Activated CD4-positive, alpha-beta T cell treated with anti-CD3 and anti-CD28 coated beads, Interleukin-2, amount 10 ng/mL, durations not matched to agents 24 days and 14 days (primary cell): Measurements from ENCODE around the gene ANXA4. TPM values are rescaled to one million over a fixed set of nuclear protein-coding genes. Genes with fewer than 3 reads are reported as not detected.
"Not testable (repeated sequence)": the region's sequence is repeated elsewhere in the genome, so short reads cannot be mapped to it uniquely, and the experiment has no call there.

ENCODE experiments used
- DNase-seq: peaks from one replicate; pipeline ENCODE4 v3.0.0; 2022
- H3K27ac Mint-ChIP-seq: one replicate; pipeline ENCODE4 v1.8.0; 2022; ENCODE audit warnings: mild to moderate bottlenecking, mixed read lengths
- H3K27me3 Mint-ChIP-seq: one replicate; pipeline ENCODE4 v1.8.0; 2022; ENCODE audit warnings: mixed read lengths
- H3K36me3 Mint-ChIP-seq: one replicate; pipeline ENCODE4 v1.8.0; 2022; ENCODE audit warnings: low read depth, mild to moderate bottlenecking, mixed read lengths
- H3K4me1 Mint-ChIP-seq: one replicate; pipeline ENCODE4 v1.8.0; 2021; ENCODE audit warnings: mixed read lengths
- H3K4me3 Mint-ChIP-seq: one replicate; pipeline ENCODE4 v1.8.0; 2022; ENCODE audit warnings: mild to moderate bottlenecking, moderate library complexity, mixed read lengths
- H3K9me3 Mint-ChIP-seq: one replicate; pipeline ENCODE4 v1.8.0; 2021; ENCODE audit warnings: mixed read lengths
- intact Hi-C: fragments of 100-400 bp; cut with micrococcal nuclease; formaldehyde crosslinking; loops from one replicate; pipeline ENCODE4 v1.15.1; 2023
- total RNA-seq: library from RNA; stranded (reverse); gene quantifications from 2 replicates; pipeline ENCODE4 v1.2.3, GENCODE V29; 2022

Gene ANXA4
- total RNA-seq, 1 donor from 2014 or later, result 47.4 TPM

DNA sequence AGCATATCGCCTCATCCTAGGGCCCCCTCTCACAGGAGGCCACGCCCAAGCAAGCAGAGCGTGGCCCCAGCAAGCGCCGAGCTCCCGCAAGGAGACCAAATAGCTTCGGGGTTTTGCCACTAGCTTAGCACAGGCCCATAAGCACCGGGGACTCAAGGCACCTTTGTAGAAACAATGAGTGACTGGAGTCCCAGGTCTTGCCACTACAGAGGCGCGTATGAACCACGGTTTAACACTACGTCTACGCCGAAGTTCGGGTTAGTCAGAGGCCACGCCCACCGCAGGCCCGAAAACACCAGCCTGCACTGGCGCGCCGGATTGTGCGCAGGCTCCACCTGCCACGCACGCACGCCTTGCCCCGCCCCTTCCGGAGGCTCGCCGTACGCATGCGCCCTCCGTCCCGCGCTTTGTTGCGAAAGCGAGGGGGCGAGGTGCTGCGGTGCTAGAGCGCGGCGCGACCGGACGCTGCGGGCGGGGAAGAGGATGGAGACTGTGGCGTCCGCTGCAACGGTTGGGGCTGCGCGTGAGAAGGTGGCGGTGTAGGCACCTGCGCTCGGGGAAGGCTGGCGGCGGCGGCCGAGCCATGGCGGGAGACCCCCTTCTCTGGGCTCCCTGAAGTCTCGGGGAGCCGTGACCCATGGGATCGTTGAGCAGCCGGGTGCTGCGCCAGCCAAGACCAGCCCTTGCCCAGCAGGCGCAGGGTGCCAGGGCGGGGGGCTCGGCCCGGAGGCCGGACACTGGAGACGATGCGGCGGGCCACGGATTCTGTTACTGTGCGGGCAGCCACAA lies 87.5 kb downstream of the ANXA4 start, which contains the start of gene GMCL1:
Gene GMCL1 (plus strand): TSS at position 405 of the 789 bp plus-strand sequence. CDS start 233 bp downstream, at position 638.
- Mint-ChIP-seq H3K4me3 (peak within 1 kb of the TSS; percentile 95), H3K27me3 (no peaks in the 10 kb centered on the region), H3K4me1 (peaks cover 43% of the 10 kb centered on the region), H3K9me3 (no peaks in the 10 kb centered on the region), H3K36me3 (peaks cover 22% of the 10 kb centered on the region), H3K27ac (peak within 1 kb of the TSS; percentile 97)
- intact Hi-C loops, result loop anchor here (1.0 to 5.0 kb wide), 8 partner anchors 59 to 442 kb away; partner anchors contain the start of genes C2orf42, GFPT1, NFU1 and PCBP1
- DNase-seq, result peak; percentile 100

DNA sequence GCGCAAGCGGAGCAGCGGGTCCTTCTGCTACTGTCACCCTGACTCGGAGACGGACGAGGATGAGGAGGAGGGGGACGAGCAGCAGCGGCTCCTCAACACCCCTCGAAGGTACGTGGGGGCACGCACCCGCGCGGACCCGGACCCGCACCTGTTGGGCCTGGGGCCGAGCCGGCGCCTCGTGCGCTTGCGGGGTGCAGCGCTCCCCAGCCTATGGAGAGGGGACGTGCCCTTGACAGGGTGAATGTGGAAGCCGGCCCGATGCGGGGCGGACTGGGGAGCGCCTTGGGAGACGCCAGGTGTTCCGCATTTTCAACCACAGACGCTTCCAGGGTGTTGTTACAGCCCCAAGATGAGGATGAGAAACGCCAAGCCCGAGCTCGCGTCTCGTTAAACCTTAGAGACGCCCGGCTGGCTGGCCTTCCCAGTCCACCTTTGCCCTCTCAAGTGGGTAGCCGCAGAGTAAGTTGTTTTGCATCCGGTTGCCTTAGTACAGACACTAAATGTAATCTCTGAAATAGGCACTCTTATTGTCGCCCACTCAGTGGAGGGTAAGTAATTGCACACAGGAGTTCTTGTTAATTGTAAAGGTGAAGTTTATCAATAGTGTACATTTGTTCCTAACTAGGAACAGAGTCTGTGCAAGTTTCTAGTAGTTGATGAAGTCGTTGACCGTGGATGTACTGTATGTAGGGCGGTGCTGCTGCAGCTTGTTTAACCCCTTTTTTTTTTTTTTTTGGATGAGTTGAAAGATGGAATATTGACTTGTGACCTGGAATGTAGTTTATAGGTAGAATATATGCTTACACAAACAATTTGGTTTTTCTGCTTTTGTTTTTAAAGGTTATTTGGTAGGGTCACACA lies 88.3 kb downstream of the ANXA4 start:
- intact Hi-C loops, result loop anchor here (2.0 kb wide), 1 partner anchor 313 kb away; no protein-coding TSS in a partner anchor
- Mint-ChIP-seq H3K4me3 (peak overlapping the region; percentile 95), H3K9me3 (no peaks in the 10 kb centered on the region), H3K4me1 (peaks cover 50% of the 10 kb centered on the region), H3K27me3 (no peaks in the 10 kb centered on the region), H3K27ac (peak overlapping the region; percentile 97), H3K36me3 (peaks cover 27% of the 10 kb centered on the region)
- DNase-seq, result peak; percentile 86

DNA sequence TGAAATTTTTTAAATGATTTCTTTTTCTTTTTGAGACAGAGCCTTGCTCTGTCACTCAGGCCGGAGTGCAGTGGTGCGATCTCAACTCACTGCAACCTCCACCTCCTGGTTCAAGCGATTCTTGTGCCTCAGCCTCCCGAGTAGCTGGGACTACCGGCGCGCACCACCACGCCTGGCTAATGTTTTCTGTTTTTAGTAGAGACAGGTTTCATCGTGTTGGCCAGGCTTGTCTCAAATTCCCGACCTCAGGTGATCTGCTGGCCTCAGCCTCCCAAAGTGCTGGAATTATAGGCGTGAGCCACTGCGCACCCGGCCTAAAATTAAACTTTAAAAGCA lies 88.9 kb downstream of the ANXA4 start:
- DNase-seq, result peak; percentile 56
- peak overlapping the region; percentile 97 for H3K27ac Mint-ChIP-seq
- peaks cover 55% of the 10 kb centered on the region for H3K4me1 Mint-ChIP-seq
- peaks cover 27% of the 10 kb centered on the region for H3K36me3 Mint-ChIP-seq
- not testable (repeated sequence) for H3K9me3 Mint-ChIP-seq, H3K27me3 Mint-ChIP-seq
- intact Hi-C loops, result loop anchor here (2.0 kb wide), 1 partner anchor 312 kb away; no protein-coding TSS in a partner anchor
- peak overlapping the region; percentile 95 for H3K4me3 Mint-ChIP-seq

DNA sequence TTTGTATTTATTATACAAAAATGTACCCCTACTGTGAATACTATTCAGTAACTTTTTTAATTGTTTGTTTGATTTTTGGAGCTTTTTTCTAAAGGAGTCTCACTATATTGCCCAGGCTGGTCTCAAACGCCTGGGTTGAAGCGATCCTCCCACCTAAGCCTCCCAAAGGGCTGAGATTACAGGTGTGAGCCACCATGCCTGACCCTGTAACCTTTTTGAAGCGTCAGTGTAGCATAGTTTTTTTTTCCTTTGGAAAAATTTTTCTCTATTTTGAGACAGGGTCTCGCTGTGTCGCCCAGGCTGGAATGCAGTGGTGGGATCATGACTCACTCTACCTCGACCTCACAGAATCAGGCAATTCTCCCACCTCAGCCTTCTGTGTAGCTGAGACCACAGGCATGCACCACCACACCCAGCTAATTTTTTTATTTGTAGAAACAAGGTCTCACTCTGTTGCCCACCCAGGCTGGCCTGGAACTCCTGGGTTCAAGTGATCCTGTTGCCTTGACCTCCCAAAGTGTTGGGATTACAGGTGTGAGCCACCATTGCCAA lies 89.5 kb downstream of the ANXA4 start:
- peak; percentile 51 for DNase-seq
- Mint-ChIP-seq H3K9me3 (no peaks in the 10 kb centered on the region), H3K27me3 (no peaks in the 10 kb centered on the region), H3K4me1 (peaks cover 59% of the 10 kb centered on the region), H3K4me3 (peak overlapping the region; percentile 64), H3K27ac (no peak overlapping the region), H3K36me3 (peaks cover 31% of the 10 kb centered on the region)
- intact Hi-C loops, result loop anchor here (2.0 kb wide), 1 partner anchor 311 kb away; no protein-coding TSS in a partner anchor

DNA sequence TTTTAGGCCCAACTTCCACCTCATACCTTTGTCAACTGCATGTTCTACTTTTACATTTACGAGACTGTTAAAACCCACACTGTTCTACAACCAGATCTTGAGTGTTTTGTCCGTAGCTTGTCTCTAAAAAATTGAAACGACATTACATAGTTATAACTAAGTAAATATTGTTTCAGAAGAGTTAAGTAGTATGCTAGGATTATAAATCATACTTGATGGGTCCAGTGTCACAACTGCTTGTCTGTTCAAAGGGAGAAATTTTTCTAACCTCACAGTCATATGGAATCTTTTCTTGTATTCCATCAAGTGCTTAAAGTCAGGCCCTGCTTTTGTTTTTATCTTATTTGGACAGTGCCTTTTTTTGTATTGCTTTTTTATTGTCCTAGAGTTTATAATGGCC lies 91.8 kb downstream of the ANXA4 start:
- intact Hi-C loops, result no loop called here
- Mint-ChIP-seq H3K27me3 (no peaks in the 10 kb centered on the region), H3K9me3 (no peaks in the 10 kb centered on the region), H3K4me1 (peaks cover 48% of the 10 kb centered on the region), H3K36me3 (peaks cover 36% of the 10 kb centered on the region), H3K27ac (no peak overlapping the region), H3K4me3 (no peak overlapping the region)
- no peak for DNase-seq

DNA sequence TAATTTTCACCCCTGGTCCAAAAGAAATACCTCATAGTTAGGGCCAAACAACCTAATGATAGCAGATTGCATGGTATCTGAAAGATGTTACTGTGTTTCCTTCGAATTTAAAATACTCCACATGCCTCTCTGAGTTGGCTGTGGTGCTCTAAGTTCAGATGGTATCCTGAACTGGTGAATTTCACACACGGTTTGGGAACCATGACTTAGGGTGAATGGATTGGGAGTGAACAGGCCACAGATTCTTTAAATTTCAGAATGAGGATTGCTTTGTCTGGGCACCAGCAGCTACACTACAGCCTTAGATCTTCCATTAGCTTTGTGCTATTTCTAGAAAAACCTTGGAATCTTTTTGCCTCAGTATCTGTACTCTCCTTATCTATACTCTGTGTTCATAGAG lies 93.7 kb downstream of the ANXA4 start:
- H3K4me3 Mint-ChIP-seq, result no peak overlapping the region
- peaks cover 37% of the 10 kb centered on the region for H3K36me3 Mint-ChIP-seq
- H3K9me3 Mint-ChIP-seq, result no peaks in the 10 kb centered on the region
- no peak overlapping the region for H3K27ac Mint-ChIP-seq
- intact Hi-C loops, result no loop called here
- no peaks in the 10 kb centered on the region for H3K27me3 Mint-ChIP-seq
- peaks cover 44% of the 10 kb centered on the region for H3K4me1 Mint-ChIP-seq
- DNase-seq, result peak; percentile 45

DNA sequence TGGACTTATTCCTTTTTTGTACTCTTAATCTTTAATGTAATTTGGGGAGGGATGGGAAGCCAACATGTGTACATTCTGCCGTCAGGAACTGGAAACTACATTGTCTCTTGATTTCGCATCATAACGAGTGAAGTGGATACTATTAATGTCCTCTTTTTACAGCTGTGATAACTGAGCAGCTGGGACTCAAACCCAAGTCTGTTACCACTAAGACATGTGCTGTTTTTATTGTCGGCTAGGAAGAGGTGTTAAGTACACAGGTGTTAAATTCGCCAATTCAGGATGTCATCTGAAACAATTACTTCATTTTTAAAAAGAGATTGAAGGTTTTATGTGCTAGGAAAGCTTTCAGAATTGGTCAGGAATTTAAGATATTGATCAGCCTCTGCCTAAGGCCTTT lies 94.4 kb downstream of the ANXA4 start:
- intact Hi-C loops, result no loop called here
- no peak for DNase-seq
- Mint-ChIP-seq H3K27me3 (no peaks in the 10 kb centered on the region), H3K4me3 (no peak overlapping the region), H3K27ac (no peak overlapping the region), H3K36me3 (peaks cover 37% of the 10 kb centered on the region), H3K4me1 (peaks cover 40% of the 10 kb centered on the region), H3K9me3 (no peaks in the 10 kb centered on the region)

DNA sequence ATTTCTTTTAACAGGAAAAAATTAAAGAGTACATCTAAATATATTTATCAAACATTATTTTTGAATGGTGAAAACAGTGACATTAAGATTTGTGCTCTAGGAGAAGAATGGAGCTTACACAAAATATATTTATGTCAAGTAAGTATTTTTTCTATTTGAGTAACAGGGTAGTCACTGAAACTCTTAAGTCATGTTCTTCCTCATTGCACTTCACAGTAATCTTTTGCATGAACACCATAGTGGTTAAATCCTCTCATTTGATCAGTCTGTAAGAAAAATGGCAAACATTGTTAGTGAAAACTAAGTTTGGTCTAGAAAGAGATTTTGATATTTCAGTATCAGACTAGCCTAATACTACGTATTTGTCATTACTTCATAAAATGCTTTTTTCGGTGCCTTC lies 95.6 kb downstream of the ANXA4 start:
- H3K4me1 Mint-ChIP-seq, result peaks cover 38% of the 10 kb centered on the region
- no peak overlapping the region for H3K4me3 Mint-ChIP-seq
- intact Hi-C loops, result no loop called here
- no peak for DNase-seq
- no peaks in the 10 kb centered on the region for H3K9me3 Mint-ChIP-seq
- no peaks in the 10 kb centered on the region for H3K27me3 Mint-ChIP-seq
- H3K27ac Mint-ChIP-seq, result no peak overlapping the region
- peaks cover 40% of the 10 kb centered on the region for H3K36me3 Mint-ChIP-seq

DNA sequence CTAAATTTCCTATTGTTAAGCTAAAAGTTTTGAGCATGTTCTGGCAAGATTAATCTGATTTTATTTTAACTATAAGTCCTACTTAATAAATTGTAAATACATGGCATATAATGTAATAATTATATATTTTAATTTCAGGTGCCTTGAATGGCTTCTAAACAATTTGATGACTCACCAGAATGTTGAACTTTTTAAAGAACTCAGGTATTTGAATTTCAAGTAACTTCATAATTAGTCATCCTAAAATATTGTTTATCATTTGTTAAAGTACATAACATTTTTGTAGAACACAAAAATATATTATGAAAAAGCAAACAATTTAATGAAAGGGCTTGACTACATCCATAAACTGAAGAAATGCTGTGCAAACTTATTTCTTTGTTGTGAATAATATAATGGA lies 102.1 kb downstream of the ANXA4 start:
- intact Hi-C loops, result no loop called here
- no peaks in the 10 kb centered on the region for H3K9me3 Mint-ChIP-seq
- no peak overlapping the region for H3K27ac Mint-ChIP-seq
- peaks cover 43% of the 10 kb centered on the region for H3K36me3 Mint-ChIP-seq
- no peaks in the 10 kb centered on the region for H3K27me3 Mint-ChIP-seq
- H3K4me3 Mint-ChIP-seq, result no peak overlapping the region
- no peak for DNase-seq
- H3K4me1 Mint-ChIP-seq, result peaks cover 13% of the 10 kb centered on the region

DNA sequence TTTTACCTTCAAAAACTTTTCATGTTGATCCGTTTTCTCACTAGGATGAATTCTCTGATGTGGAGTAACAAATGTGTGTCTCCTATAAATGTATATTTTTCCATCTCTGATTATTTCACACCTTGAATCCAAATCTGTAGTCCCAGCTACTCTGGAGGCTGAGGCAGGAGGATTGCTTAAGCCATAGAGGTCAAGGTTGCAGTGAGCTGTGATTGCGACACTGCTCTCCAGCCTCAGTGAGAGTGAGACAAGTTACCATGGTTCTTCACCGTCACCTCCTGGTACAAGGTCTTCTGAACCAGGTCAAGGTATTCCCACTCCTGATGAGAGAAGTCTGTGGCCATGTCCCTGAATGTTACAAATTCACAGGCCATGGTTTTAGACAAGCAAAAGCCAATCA lies 102.6 kb downstream of the ANXA4 start:
- Mint-ChIP-seq H3K4me1 (peaks cover 13% of the 10 kb centered on the region), H3K27ac (no peak overlapping the region), H3K27me3 (no peaks in the 10 kb centered on the region), H3K36me3 (peaks cover 41% of the 10 kb centered on the region), H3K4me3 (no peak overlapping the region), H3K9me3 (no peaks in the 10 kb centered on the region)
- intact Hi-C loops, result no loop called here
- DNase-seq, result peak; percentile 37

DNA sequence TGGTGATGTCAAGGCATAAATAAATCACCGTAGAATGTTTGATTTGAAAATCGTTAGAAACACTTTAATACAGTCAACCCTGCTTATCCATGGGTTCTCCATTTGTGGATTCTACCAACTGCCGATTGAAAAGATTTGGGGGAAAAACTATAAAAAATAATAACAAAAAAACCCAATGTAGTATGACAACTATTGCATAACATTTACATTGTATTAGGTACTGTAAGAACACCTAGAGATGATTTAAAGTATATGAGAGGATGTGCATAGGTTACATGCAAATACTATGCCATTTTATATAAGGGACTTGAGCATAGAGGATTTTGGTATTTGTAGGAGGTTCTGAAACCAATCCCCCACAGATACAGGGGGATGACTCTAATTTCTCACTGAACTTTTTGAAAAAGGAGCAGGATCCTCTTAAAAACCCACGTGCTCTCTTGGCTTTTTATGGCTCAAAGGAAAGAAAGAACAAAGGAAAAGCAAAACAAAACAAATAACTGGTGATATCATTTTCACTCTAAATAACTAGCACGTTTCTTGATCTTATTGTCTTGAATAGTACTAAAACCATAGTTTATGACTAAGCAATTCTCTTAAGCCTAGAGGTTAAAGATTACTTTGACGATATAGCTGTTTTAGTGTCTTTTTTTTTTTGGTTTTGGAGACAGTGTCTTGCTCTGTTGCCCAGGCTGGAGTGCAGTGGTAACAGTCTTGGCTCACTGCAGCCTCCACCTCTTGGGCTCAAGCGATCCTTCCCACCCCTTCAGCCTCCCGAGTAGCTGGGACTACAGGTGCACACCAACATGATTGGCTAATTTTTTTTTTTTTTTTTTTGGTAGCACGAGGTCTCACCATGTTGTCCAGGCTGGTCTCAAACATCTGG lies 104.5 kb downstream of the ANXA4 start:
- DNase-seq, result no peak
- Mint-ChIP-seq H3K9me3 (no peaks in the 10 kb centered on the region), H3K4me1 (peaks cover 11% of the 10 kb centered on the region), H3K27me3 (no peaks in the 10 kb centered on the region), H3K27ac (peak overlapping the region; percentile 51), H3K4me3 (no peak overlapping the region), H3K36me3 (peaks cover 40% of the 10 kb centered on the region)
- intact Hi-C loops, result no loop called here

DNA sequence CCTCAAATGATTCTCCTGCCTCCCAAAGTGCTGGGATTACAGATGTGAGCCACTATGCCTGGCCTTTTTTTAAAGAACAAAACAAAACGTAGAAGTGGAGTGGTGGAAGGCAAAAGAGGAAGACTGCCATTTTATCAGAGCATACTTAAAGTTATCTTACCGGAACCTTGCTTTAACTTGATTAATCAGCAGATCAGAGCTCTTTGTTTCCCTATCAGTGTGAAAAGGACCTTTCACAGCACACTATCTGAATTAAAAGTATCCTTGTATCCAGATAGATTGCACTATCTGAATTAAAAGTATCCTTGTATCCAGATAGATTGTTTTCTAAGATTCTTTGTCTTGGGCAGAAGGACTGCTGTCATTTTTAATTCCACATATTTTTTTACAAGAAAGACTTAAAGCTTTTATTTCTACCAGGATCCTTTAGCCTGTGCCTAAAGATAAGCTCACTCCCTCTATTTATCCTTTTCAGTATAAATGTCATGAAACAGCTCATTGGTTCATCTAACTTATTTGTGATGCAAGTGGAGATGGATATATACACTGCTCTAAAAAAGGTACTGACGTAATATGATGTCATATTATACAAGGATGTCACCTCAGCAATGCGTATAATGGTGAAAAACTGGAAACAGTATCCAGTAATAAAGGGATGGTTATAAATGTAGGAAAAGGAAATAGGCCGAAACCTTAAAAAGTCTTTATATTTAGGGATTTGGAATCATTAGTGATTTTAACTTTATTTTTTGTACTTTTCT lies 105.3 kb downstream of the ANXA4 start:
- H3K36me3 Mint-ChIP-seq, result peaks cover 40% of the 10 kb centered on the region
- intact Hi-C loops, result no loop called here
- no peaks in the 10 kb centered on the region for H3K27me3 Mint-ChIP-seq
- peaks cover 8% of the 10 kb centered on the region for H3K4me1 Mint-ChIP-seq
- H3K4me3 Mint-ChIP-seq, result no peak overlapping the region
- no peak for DNase-seq
- no peaks in the 10 kb centered on the region for H3K9me3 Mint-ChIP-seq
- no peak overlapping the region for H3K27ac Mint-ChIP-seq
